Measurements from ENCODE around the gene PLEKHO2. TPM values are rescaled to one million over a fixed set of nuclear protein-coding genes. Genes with fewer than 3 reads are reported as not detected.
A peak's percentile ranks its signal among the peaks of the same experiment; 100 is the strongest.

The PLEKHO2 gene
- polyA plus RNA-seq, 3 donors, result 54.1 to 93.5 (median 78.0) TPM

DNA sequence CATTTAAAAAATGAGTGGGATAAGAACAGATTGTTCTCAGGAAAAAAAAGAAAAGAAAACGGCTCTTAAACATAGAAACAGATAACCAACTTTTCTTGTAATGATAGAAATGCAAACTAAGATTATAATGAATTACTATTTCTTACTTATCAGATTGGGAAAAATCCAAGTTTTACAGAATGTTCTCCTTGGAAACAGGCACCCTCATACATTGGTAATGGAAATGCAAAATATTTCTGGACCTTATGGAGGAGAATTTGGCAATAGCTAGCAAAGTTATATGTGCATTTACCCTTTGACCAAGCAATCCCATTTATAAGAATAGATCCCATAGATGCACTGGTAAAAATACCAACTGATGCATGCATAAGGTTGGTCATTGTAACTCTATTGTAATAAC, 66.3 kb downstream of the PLEKHO2 start:
- H2AFZ ChIP-seq (ENCODE audit: insufficient read depth, low read depth, low read length, poor library complexity, severe bottlenecking), result no peak overlapping the region
- DNase-seq, result no peak
- H4K20me1 ChIP-seq (ENCODE audit: insufficient read depth, low read length), result no peaks in the 10 kb centered on the region
- Mint-ChIP-seq H3K4me3 (no peak overlapping the region), H3K9me3 (peaks cover 0 to 8% (median 0%) of the 10 kb centered on the region in 7 donors), H3K27ac (no peak overlapping the region), H3K27me3 (ENCODE audit: low read depth in 3 of 3) (peaks cover 27 to 42% (median 38%) of the 10 kb centered on the region in 3 donors), H3K4me1 (peaks cover 29% of the 10 kb centered on the region), H3K36me3 (peaks cover 6 to 23% of the 10 kb centered on the region in 2 donors)
- peaks cover 21 to 32% of the 10 kb centered on the region in 2 donors for H3K4me1 ChIP-seq (ENCODE audit: control insufficient read depth in 1 of 2, insufficient read depth in 2 of 2, low read length in 2 of 2)
- no peak overlapping the region for H3K27ac ChIP-seq (ENCODE audit: low read depth in 1 of 2, low read length in 2 of 2)
- intact Hi-C loops (cut with micrococcal nuclease), result loop anchor here (5.0 kb wide), 3 partner anchors 41 to 176 kb away; no protein-coding TSS in a partner anchor
- H3K36me3 ChIP-seq (replicated peaks in 1 of 2; ENCODE audit: control insufficient read depth in 1 of 2, insufficient read depth in 2 of 2, low read length in 2 of 2), result no peaks in the 10 kb centered on the region
- H3K27me3 ChIP-seq (ENCODE audit: control insufficient read depth in 2 of 2, insufficient read depth in 2 of 2, low read length in 2 of 2), result peaks cover 8 to 31% of the 10 kb centered on the region in 2 donors
- TF ChIP-seq, protein P1, sequence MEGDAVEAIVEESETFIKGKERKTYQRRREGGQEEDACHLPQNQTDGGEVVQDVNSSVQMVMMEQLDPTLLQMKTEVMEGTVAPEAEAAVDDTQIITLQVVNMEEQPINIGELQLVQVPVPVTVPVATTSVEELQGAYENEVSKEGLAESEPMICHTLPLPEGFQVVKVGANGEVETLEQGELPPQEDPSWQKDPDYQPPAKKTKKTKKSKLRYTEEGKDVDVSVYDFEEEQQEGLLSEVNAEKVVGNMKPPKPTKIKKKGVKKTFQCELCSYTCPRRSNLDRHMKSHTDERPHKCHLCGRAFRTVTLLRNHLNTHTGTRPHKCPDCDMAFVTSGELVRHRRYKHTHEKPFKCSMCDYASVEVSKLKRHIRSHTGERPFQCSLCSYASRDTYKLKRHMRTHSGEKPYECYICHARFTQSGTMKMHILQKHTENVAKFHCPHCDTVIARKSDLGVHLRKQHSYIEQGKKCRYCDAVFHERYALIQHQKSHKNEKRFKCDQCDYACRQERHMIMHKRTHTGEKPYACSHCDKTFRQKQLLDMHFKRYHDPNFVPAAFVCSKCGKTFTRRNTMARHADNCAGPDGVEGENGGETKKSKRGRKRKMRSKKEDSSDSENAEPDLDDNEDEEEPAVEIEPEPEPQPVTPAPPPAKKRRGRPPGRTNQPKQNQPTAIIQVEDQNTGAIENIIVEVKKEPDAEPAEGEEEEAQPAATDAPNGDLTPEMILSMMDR (IDR thresholded peaks at IDR 0.05), result no peak
- no peak overlapping the region for H3K9ac ChIP-seq (ENCODE audit: insufficient read depth, low read length, poor library complexity, severe bottlenecking)
- no CpG with 5 or more reads among the region's 1 CpG for WGBS (ENCODE audit: insufficient coverage)
- H3K9me3 ChIP-seq (replicated peaks in 1 of 2; ENCODE audit: control insufficient read depth in 1 of 2, insufficient read depth in 1 of 2, low read length in 2 of 2), result no peaks in the 10 kb centered on the region
- no peaks in the 10 kb centered on the region for H3K79me2 ChIP-seq (ENCODE audit: insufficient read depth, low read length)
- H3K4me2 ChIP-seq (replicated peaks; ENCODE audit: extremely low read depth, low read length, poor library complexity, severe bottlenecking), result no peak overlapping the region
- H3K4me3 ChIP-seq (replicated peaks in 1 of 3; ENCODE audit: low read depth in 2 of 3, low read length in 3 of 3), result no peak overlapping the region

DNA sequence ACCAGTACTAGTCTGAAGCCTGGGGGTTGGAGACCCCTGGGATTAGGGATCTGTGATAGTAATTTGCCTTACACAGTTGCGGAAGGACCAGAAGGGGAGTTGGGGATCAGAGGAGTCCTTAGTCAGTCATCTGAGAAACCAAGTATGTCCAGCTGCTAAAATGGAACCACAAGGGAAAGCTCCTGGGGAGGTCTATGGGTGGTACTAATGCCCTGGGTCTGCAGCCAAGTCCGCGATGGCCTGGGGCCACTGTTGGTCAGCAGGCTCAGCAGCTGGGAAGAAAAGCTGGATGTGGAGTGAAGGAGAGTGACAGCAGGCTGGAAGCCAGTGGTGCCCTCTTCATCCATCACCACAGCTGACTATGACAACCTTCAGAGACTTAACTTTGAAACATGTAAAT, 67.8 kb downstream of the PLEKHO2 start:
- Histone ChIP-seq H3K27me3 (ENCODE audit: control insufficient read depth in 2 of 2, insufficient read depth in 2 of 2, low read length in 2 of 2) (peaks cover 8 to 31% of the 10 kb centered on the region in 2 donors), H3K9ac (ENCODE audit: insufficient read depth, low read length, poor library complexity, severe bottlenecking) (no peak overlapping the region), H3K4me2 (replicated peaks; ENCODE audit: extremely low read depth, low read length, poor library complexity, severe bottlenecking) (no peak overlapping the region), H4K20me1 (ENCODE audit: insufficient read depth, low read length) (no peaks in the 10 kb centered on the region), H3K36me3 (replicated peaks in 1 of 2; ENCODE audit: control insufficient read depth in 1 of 2, insufficient read depth in 2 of 2, low read length in 2 of 2) (no peaks in the 10 kb centered on the region), H3K79me2 (ENCODE audit: insufficient read depth, low read length) (no peaks in the 10 kb centered on the region), H3K4me1 (ENCODE audit: control insufficient read depth in 1 of 2, insufficient read depth in 2 of 2, low read length in 2 of 2) (peaks cover 17 to 22% of the 10 kb centered on the region in 2 donors), H2AFZ (ENCODE audit: insufficient read depth, low read depth, low read length, poor library complexity, severe bottlenecking) (no peak overlapping the region), H3K4me3 (replicated peaks in 1 of 3; ENCODE audit: low read depth in 2 of 3, low read length in 3 of 3) (no peak overlapping the region), H3K27ac (ENCODE audit: low read depth in 1 of 2, low read length in 2 of 2) (no peak overlapping the region), H3K9me3 (replicated peaks in 1 of 2; ENCODE audit: control insufficient read depth in 1 of 2, insufficient read depth in 1 of 2, low read length in 2 of 2) (no peaks in the 10 kb centered on the region)
- peak overlapping the region in 1 of 2 donors; percentile 7 for H3K4me3 Mint-ChIP-seq
- TF ChIP-seq, protein P1 (IDR thresholded peaks at IDR 0.05), result no peak
- H3K9me3 Mint-ChIP-seq, result peaks cover 0 to 8% (median 0%) of the 10 kb centered on the region in 7 donors
- intact Hi-C loops (cut with micrococcal nuclease), result loop anchor here (5.0 kb wide), 3 partner anchors 42 to 177 kb away; no protein-coding TSS in a partner anchor
- peak overlapping the region in 2 of 7 donors; percentile 57 to 59 for H3K27ac Mint-ChIP-seq
- DNase-seq, result no peak
- WGBS (ENCODE audit: insufficient coverage), result 100% methylated on average over 1 of the region's 3 CpGs
- H3K36me3 Mint-ChIP-seq, result peaks cover 6 to 20% of the 10 kb centered on the region in 2 donors
- peaks cover 27 to 45% (median 41%) of the 10 kb centered on the region in 3 donors for H3K27me3 Mint-ChIP-seq (ENCODE audit: low read depth in 3 of 3)
- H3K4me1 Mint-ChIP-seq, result peaks cover 18% of the 10 kb centered on the region

All from CD14-positive monocyte (primary cell).